Measurements from ENCODE around the gene GREB1L. TPM values are rescaled to one million over a fixed set of nuclear protein-coding genes. Genes with fewer than 3 reads are reported as not detected.

Gene GREB1L
- total and polyA plus RNA-seq, 10 of the 15 experiments (the other 5 are each of a cell fraction or from before 2014, with no cell fraction given) = under 0.01 to 0.11 (median 0.03) TPM; not detected in 1

DNA sequence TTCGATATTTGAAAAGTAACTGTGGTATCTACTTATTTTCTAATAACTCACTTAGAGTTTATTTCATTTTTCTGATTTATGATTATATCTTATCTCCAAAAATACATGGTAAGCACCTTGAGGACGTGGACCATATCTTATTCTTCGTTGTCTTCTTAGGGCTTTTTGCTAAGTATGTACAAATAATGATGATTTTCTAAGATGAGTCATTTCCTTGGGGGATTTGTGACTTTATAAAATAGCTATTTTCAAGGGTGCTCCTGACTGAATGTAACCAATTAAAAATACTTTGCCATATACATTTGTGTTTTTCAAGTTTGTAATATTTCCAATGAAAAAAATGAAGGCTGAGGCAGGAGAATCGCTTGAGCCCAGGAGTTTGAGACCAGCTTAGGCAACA is 56.3 kb downstream of the GREB1L start:
- CTCF ChIA-PET = no interaction called here
- Histone ChIP-seq H3K27me3 (replicated peaks in 1 of 2; ENCODE audit: control insufficient read depth in 2 of 2, insufficient read depth in 2 of 2, low read length in 1 of 2) (no peaks in the 10 kb centered on the region), H3K36me3 (ENCODE audit: control insufficient read depth in 2 of 2, insufficient read depth in 2 of 2, low read length in 1 of 2) (no peaks in the 10 kb centered on the region), H2AFZ (ENCODE audit: control insufficient read depth, low read depth, low read length) (no peak overlapping the region), H3K9me3 (replicated peaks; ENCODE audit: control insufficient read depth, insufficient read depth, low read length) (no peaks in the 10 kb centered on the region), H3K4me3 (no peak overlapping the region), H3K27ac (ENCODE audit: control insufficient read depth, insufficient read depth) (no peak overlapping the region), H3K4me2 (ENCODE audit: control insufficient read depth, insufficient read depth) (no peak overlapping the region), H3K79me2 (ENCODE audit: control insufficient read depth, insufficient read depth, low read length) (no peaks in the 10 kb centered on the region), H3K9ac (ENCODE audit: control insufficient read depth, insufficient read depth, low read length) (no peak overlapping the region), H3K4me1 (ENCODE audit: control insufficient read depth, insufficient read depth, low read length) (peaks cover 4% of the 10 kb centered on the region), H4K20me1 (ENCODE audit: control insufficient read depth, insufficient read depth) (no peaks in the 10 kb centered on the region)
- POLR2A ChIA-PET = no interaction called here
- SMC1A ChIA-PET (ENCODE audit: uncharacterized antibody, unreplicated experiment) = no interaction called here
- no peak for TF ChIP-seq SMAD1 (IDR thresholded peaks at IDR 0.05; ENCODE audit: low read depth, partially characterized antibody)
- TF ChIP-seq RCOR1 (conservative IDR thresholded peaks at IDR 0.05; ENCODE audit: low read depth, low read length) = no peak
- TF ChIP-seq SMAD5 (IDR thresholded peaks at IDR 0.05; ENCODE audit: low read depth) = no peak
- TF ChIP-seq, protein P1, sequence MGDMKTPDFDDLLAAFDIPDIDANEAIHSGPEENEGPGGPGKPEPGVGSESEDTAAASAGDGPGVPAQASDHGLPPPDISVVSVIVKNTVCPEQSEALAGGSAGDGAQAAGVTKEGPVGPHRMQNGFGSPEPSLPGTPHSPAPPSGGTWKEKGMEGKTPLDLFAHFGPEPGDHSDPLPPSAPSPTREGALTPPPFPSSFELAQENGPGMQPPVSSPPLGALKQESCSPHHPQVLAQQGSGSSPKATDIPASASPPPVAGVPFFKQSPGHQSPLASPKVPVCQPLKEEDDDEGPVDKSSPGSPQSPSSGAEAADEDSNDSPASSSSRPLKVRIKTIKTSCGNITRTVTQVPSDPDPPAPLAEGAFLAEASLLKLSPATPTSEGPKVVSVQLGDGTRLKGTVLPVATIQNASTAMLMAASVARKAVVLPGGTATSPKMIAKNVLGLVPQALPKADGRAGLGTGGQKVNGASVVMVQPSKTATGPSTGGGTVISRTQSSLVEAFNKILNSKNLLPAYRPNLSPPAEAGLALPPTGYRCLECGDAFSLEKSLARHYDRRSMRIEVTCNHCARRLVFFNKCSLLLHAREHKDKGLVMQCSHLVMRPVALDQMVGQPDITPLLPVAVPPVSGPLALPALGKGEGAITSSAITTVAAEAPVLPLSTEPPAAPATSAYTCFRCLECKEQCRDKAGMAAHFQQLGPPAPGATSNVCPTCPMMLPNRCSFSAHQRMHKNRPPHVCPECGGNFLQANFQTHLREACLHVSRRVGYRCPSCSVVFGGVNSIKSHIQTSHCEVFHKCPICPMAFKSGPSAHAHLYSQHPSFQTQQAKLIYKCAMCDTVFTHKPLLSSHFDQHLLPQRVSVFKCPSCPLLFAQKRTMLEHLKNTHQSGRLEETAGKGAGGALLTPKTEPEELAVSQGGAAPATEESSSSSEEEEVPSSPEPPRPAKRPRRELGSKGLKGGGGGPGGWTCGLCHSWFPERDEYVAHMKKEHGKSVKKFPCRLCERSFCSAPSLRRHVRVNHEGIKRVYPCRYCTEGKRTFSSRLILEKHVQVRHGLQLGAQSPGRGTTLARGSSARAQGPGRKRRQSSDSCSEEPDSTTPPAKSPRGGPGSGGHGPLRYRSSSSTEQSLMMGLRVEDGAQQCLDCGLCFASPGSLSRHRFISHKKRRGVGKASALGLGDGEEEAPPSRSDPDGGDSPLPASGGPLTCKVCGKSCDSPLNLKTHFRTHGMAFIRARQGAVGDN (IDR thresholded peaks at IDR 0.05) = no peak
- no peak for TF ChIP-seq ZNF384 (IDR thresholded peaks at IDR 0.05; ENCODE audit: borderline replicate concordance, low read depth, low read length)
- TF ChIP-seq, protein P2, sequence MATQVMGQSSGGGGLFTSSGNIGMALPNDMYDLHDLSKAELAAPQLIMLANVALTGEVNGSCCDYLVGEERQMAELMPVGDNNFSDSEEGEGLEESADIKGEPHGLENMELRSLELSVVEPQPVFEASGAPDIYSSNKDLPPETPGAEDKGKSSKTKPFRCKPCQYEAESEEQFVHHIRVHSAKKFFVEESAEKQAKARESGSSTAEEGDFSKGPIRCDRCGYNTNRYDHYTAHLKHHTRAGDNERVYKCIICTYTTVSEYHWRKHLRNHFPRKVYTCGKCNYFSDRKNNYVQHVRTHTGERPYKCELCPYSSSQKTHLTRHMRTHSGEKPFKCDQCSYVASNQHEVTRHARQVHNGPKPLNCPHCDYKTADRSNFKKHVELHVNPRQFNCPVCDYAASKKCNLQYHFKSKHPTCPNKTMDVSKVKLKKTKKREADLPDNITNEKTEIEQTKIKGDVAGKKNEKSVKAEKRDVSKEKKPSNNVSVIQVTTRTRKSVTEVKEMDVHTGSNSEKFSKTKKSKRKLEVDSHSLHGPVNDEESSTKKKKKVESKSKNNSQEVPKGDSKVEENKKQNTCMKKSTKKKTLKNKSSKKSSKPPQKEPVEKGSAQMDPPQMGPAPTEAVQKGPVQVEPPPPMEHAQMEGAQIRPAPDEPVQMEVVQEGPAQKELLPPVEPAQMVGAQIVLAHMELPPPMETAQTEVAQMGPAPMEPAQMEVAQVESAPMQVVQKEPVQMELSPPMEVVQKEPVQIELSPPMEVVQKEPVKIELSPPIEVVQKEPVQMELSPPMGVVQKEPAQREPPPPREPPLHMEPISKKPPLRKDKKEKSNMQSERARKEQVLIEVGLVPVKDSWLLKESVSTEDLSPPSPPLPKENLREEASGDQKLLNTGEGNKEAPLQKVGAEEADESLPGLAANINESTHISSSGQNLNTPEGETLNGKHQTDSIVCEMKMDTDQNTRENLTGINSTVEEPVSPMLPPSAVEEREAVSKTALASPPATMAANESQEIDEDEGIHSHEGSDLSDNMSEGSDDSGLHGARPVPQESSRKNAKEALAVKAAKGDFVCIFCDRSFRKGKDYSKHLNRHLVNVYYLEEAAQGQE (IDR thresholded peaks at IDR 0.05; ENCODE audit: low read depth, low read length) = no peak
- no peak for TF ChIP-seq RELA (IDR thresholded peaks at IDR 0.05; ENCODE audit: borderline replicate concordance, partially characterized antibody)
- TF ChIP-seq, protein P3, sequence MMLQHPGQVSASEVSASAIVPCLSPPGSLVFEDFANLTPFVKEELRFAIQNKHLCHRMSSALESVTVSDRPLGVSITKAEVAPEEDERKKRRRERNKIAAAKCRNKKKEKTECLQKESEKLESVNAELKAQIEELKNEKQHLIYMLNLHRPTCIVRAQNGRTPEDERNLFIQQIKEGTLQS (IDR thresholded peaks at IDR 0.05; ENCODE audit: borderline replicate concordance, extremely low read depth, low read depth, low read length) = no peak
- no peak for TF ChIP-seq CBFB (IDR thresholded peaks at IDR 0.05; ENCODE audit: low read depth)
- TF ChIP-seq, protein P4, sequence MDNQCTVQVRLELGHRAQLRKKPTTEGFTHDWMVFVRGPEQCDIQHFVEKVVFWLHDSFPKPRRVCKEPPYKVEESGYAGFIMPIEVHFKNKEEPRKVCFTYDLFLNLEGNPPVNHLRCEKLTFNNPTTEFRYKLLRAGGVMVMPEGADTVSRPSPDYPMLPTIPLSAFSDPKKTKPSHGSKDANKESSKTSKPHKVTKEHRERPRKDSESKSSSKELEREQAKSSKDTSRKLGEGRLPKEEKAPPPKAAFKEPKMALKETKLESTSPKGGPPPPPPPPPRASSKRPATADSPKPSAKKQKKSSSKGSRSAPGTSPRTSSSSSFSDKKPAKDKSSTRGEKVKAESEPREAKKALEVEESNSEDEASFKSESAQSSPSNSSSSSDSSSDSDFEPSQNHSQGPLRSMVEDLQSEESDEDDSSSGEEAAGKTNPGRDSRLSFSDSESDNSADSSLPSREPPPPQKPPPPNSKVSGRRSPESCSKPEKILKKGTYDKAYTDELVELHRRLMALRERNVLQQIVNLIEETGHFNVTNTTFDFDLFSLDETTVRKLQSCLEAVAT (IDR thresholded peaks at IDR 0.05) = no peak
- no peak for TF ChIP-seq MYC (IDR thresholded peaks at IDR 0.05; ENCODE audit: insufficient read depth, insufficient read length, insufficient replicate concordance, low read length, severe bottlenecking)
- TF ChIP-seq NR2F1 (conservative IDR thresholded peaks at IDR 0.05) = no peak
- no peak for ATAC-seq
- RAD21 ChIA-PET (ENCODE audit: unreplicated experiment) = no interaction called here
- no TSS peak for BruUV-seq (replicated peaks)
- no peak for FAIRE-seq
- DNase-seq (ENCODE audit: low read depth, low spot score) = no peak
- in situ Hi-C loops (cut with MboI) = no loop called here
- intact Hi-C loops (cut with micrococcal nuclease; ENCODE audit: unreplicated experiment) = no loop called here
- WGBS (ENCODE audit: insufficient coverage, insufficient replicate concordance, low lambda C conversion rate, missing lambda C conversion rate) = 20% methylated on average over 4 of the region's 4 CpGs

All from GM12878 (cell line).